C4-2B (cell line): ENCODE results near the gene KCNQ5.

ENCODE experiments used
- H3K27ac ChIP-seq: fragments of 450-650 bp; 2 replicates; pipeline ENCODE4 v1.5.1; 2017
- ZFX ChIP-seq: fragments of 450-650 bp; IDR thresholded peaks from 2 replicates; pipeline ENCODE4 v1.6.1; 2017
- TF ChIP-seq, protein P1 (sequence below): fragments of 450-650 bp; conservative IDR thresholded peaks from 2 replicates; pipeline ENCODE4 v1.5.1; 2017; ENCODE audit warnings: mild to moderate bottlenecking

Gene KCNQ5

DNA sequence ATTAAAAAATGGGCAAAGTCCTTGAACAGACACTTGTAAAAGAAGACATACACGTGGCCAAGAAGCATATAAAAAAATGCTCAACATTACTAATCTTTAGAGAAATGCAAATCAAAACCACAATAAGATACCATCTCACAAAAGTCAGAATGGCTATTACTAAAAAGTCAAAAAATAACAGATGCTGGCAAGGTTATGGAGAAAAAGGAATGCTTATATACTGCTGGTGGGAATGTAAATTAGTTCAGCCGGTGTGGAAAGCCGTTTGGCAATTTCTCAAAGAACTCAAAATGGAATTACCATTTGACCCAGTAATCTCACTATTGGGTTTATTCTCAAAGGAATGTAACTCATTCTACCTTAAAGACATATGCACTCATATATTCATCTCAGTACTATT lies 436.9 kb downstream of the KCNQ5 start:
- TF ChIP-seq ZFX: no peak
- TF ChIP-seq, protein P1, sequence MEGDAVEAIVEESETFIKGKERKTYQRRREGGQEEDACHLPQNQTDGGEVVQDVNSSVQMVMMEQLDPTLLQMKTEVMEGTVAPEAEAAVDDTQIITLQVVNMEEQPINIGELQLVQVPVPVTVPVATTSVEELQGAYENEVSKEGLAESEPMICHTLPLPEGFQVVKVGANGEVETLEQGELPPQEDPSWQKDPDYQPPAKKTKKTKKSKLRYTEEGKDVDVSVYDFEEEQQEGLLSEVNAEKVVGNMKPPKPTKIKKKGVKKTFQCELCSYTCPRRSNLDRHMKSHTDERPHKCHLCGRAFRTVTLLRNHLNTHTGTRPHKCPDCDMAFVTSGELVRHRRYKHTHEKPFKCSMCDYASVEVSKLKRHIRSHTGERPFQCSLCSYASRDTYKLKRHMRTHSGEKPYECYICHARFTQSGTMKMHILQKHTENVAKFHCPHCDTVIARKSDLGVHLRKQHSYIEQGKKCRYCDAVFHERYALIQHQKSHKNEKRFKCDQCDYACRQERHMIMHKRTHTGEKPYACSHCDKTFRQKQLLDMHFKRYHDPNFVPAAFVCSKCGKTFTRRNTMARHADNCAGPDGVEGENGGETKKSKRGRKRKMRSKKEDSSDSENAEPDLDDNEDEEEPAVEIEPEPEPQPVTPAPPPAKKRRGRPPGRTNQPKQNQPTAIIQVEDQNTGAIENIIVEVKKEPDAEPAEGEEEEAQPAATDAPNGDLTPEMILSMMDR: no peak
- H3K27ac ChIP-seq: no peak overlapping the region

DNA sequence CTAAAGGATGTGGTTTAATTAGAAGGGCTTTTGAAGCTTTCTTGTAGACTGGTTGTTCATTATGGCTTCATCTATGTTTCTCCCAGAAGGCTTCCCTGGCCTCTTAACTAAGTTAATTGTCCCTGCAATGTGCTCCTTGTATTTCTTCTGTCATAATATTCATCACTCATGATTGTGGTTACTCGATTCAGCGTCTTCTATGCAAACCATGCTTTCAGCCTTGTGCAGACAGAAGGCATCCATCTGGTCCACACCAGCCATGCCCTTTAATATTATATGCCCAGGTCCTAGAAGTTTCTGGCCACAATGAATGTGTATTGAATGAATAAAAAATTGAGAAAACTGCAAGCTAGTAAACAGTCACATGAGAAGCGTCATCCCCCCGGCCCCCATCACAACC lies 440.3 kb downstream of the KCNQ5 start:
- H3K27ac ChIP-seq: no peak overlapping the region
- TF ChIP-seq ZFX: no peak

DNA sequence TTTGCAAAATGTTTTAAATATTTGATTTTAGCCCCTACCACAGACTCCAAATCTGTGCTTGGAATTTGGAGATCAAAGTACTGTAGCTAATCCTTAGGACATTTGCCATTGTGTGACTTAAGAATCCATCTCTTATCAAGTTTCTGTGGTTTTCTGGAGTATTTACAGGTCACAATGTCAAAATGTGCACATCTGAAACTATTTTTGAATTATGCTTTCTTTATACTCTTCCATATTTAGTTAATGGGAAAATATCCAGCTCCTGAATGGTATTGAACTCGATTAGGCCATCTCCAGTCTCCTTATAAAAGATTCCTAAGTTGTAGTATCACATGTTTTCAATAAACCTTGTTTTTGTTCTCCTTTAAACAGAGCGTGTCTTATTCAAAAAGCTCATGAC lies 441.0 kb downstream of the KCNQ5 start:
- TF ChIP-seq, protein P1: no peak
- TF ChIP-seq ZFX: no peak
- H3K27ac ChIP-seq: no peak overlapping the region

DNA sequence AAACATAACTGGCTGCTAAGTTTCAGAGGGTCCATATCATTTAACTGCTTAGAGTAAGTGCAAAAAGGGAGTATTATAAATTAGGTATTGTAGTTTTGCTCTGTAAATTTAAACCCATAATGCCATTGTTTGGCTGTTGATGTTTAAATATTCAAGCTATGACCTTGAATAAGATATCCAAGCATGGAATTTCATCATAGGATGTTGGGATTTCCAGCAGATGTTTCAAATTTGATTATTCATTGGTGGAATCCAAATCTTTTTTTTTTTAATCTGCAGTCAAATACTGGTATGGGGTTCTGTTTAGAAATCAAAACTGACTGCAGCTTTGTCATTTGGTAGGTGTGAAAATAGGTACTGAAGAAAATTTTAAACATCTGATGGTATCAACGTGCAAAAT lies 442.4 kb downstream of the KCNQ5 start:
- no peak overlapping the region for H3K27ac ChIP-seq
- TF ChIP-seq, protein P1: no peak
- TF ChIP-seq ZFX: no peak

DNA sequence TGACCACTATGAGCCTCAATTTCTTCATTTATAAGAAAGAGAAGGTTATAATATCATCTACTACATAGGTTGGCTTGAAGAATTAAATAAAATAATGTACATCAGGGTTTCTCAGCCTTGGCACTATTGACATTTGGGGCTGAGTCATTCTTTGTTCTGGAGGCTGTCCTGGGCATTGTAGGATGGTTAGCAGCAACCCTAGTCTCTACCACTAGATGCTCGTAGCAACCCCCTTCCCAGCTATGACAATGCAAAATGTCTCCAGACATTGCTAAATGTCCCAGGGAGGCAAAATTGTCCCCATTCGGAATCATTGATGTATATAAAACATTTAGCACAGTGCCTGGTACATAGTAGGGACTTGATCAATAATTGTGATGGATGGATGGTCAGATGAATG lies 451.4 kb downstream of the KCNQ5 start:
- TF ChIP-seq, protein P1: no peak
- no peak for TF ChIP-seq ZFX
- no peak overlapping the region for H3K27ac ChIP-seq

DNA sequence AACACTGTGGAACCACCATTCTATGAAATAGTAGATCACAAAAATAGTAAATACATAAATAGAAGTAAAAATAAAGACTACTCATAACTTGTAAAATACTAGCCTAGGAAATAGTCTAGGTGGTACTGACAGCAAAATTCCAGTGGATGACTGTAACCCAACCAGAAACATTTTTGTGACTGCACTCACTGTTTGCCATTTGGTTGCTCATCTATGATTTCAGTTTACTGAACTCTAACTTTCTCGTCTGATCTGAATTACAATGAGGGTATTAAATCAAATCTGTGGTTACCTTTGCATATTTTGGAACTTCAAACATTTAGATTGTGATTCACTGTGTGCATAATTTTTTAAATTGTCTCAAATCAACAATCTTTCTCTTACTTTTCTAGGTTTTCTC lies 452.3 kb downstream of the KCNQ5 start:
- no peak for TF ChIP-seq ZFX
- TF ChIP-seq, protein P1: no peak
- no peak overlapping the region for H3K27ac ChIP-seq

DNA sequence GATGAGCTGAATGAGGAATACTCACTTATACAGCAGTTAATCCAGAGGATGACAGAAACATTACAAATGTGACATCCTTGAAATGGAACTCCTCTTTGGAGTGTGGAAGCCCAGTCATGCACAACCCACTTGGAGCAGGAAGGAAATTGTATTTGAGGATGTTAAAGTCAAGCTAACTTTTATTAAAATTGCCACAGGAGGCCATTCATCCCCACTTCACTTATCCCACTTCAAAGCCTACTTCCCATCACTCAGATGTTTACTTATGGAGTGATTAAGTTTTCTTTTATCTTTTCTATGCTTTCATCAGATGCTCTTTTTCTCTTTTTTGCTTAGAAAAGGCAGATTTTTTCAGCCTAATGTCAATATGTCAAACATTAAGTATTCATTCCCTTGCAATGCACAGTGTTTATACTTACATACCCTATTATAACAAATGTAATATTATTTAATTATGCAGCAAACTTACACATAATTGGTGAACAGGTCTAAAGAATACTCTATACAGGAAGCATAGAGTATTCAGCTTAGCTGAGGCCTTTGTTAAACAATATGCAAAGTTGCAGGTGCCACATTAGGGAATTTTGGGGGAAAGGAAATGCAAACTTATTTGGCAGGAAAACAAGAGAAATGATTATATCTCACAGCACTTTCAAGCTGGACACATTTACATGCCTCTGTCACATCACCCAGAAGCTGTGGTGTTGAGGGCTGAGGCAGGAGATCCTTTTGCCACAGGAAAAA lies 454.5 kb downstream of the KCNQ5 start:
- H3K27ac ChIP-seq: no peak overlapping the region
- TF ChIP-seq, protein P1: no peak
- TF ChIP-seq ZFX: no peak

DNA sequence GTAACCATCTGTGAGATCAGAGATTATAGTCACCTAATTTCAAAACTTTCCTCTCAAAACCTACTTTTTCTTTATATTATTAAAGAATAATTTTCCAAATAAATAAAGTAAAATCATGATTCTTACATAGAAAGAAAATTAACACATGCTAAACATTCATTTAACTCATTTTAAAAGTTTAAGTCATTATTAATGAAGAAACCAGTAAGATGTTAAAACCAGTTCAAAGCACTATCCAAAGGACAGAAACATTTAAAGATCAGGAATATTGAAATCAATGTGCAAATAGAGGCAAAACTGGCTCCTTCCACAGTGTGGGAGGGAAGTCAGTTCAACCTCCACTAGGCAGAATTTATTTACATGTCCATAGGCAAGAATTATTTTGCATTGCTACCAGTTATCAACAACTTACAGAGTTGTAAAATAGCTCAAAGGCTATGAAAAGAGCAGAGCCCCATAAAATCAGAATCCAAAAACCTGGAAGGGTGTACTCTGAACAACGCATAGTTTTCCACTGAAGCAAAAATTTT lies 456.5 kb downstream of the KCNQ5 start:
- no peak overlapping the region for H3K27ac ChIP-seq
- TF ChIP-seq, protein P1: no peak
- TF ChIP-seq ZFX: no peak
